HL-60 (cell line): Measurements from ENCODE around the gene EPC1.

ENCODE experiments used
- DNase-seq, 2 experiments: peaks; one replicate each; pipeline ENCODE4 v3.0.0-alpha.2; 2010 to 2020; ENCODE audit warnings: low read depth in 1 of 2, low spot score in 1 of 2
- H3K27ac ChIP-seq: fragments of 250-450 bp; sonication (Bioruptor Pico); replicated peaks from 2 replicates; pipeline ENCODE4 v1.5.1; 2020; ENCODE audit warnings: mild to moderate bottlenecking, moderate library complexity
- H3K27me3 ChIP-seq: fragments of 250-450 bp; sonication (Bioruptor Pico); 2 replicates; pipeline ENCODE4 v1.5.1; 2021; ENCODE audit warnings: mild to moderate bottlenecking, moderate library complexity; ENCODE audit not compliant: insufficient read depth, poor library complexity, severe bottlenecking
- H3K4me3 ChIP-seq: replicated peaks from 2 replicates; pipeline ENCODE4 v1.5.1; 2011; ENCODE audit warnings: mild to moderate bottlenecking, control low read depth, low read length; ENCODE audit not compliant: insufficient read depth
- GABPA ChIP-seq: IDR thresholded peaks from 2 replicates; pipeline ENCODE4 v1.6.1; 2012; ENCODE audit warnings: low read depth
- POLR2AphosphoS5 ChIP-seq: IDR thresholded peaks from 2 replicates; pipeline ENCODE4 v1.6.1; 2012; ENCODE audit warnings: low read depth
- REST ChIP-seq: IDR thresholded peaks from 2 replicates; pipeline ENCODE4 v1.6.1; 2012; ENCODE audit warnings: low read depth; ENCODE audit not compliant: insufficient replicate concordance
- SPI1 ChIP-seq: IDR thresholded peaks from 2 replicates; pipeline ENCODE4 v1.6.1; 2012; ENCODE audit warnings: low read depth, mild to moderate bottlenecking, borderline replicate concordance
- TF ChIP-seq, protein P1 (sequence below): IDR thresholded peaks from one replicate; pipeline ENCODE4 v1.5.1; 2011; ENCODE audit warnings: low read length, control low read depth, inconsistent platforms; ENCODE audit not compliant: insufficient read depth

Gene EPC1

DNA sequence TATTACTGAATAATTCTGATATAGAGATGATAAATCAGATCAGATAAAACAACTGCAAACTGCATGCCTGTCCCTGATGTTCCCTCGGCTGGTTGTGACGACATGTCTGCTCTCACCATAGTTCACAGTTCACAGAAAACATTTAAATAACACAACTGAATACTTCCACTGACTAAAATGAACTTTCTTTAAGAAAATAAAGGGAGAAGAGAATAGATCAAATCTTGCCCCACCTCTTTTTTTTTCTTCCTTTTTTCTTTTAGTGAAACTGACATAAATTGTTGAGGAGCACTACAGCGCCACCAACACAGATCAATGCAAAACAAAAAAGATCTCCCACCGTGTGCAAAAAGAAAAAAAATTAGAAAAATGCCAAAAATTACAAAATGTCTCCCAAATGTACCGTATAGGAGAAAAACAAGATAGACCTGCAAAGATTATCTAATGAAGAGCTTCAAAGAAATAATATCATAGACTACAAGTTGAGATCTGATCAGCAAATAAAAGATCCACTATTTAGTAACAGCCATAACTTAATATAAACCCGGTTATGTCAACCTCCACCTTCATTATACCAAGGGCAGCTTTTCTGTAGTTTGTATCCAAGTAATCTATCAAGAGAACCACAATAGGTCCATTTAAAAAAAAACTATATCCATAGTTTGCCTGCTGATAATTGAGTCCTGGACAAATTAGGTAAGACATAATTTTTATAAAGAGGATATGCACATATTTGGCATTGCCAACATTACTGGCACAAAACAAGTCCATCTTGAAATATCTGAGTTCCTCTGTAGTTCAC, 30.7 kb upstream of the EPC1 start:
- TF ChIP-seq SPI1 (no peak), REST (no peak), POLR2AphosphoS5 (no peak), GABPA (no peak)
- TF ChIP-seq, protein P1, sequence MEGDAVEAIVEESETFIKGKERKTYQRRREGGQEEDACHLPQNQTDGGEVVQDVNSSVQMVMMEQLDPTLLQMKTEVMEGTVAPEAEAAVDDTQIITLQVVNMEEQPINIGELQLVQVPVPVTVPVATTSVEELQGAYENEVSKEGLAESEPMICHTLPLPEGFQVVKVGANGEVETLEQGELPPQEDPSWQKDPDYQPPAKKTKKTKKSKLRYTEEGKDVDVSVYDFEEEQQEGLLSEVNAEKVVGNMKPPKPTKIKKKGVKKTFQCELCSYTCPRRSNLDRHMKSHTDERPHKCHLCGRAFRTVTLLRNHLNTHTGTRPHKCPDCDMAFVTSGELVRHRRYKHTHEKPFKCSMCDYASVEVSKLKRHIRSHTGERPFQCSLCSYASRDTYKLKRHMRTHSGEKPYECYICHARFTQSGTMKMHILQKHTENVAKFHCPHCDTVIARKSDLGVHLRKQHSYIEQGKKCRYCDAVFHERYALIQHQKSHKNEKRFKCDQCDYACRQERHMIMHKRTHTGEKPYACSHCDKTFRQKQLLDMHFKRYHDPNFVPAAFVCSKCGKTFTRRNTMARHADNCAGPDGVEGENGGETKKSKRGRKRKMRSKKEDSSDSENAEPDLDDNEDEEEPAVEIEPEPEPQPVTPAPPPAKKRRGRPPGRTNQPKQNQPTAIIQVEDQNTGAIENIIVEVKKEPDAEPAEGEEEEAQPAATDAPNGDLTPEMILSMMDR = peak; percentile 9
- H3K27me3 ChIP-seq = no peaks in the 10 kb centered on the region
- peak; percentile 28 to 36 for DNase-seq
- H3K27ac ChIP-seq = peak overlapping the region; percentile 84
- H3K4me3 ChIP-seq = peak overlapping the region; percentile 52

DNA sequence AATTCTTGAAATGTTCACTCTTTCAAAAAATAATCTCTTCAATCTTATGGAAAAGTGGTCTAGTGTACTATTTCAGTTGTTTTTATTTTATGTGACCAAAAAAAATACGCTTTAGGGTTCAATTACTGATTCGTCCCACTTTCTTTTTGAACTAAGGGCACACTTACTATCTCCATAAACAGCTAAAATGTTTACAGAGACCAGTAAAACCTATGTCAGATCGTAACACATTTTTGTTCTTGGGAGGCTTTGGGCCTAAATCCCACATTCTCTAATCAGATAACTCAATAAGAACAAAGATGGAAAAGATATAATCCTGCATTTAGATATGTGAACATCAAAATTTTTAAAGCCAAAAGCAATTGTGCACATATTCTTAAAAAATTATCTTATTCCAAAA, 29.8 kb upstream of the EPC1 start:
- TF ChIP-seq SPI1 = no peak
- TF ChIP-seq REST = no peak
- no peak for TF ChIP-seq POLR2AphosphoS5
- TF ChIP-seq, protein P1 = no peak
- TF ChIP-seq GABPA = no peak
- no peak for DNase-seq
- Histone ChIP-seq H3K27me3 (no peaks in the 10 kb centered on the region), H3K27ac (peak overlapping the region; percentile 30; the same call in 1 of the 2 replicates), H3K4me3 (peak overlapping the region; percentile 52)

- H3K27ac ChIP-seq = no peak overlapping the region
- no peak overlapping the region for H3K4me3 ChIP-seq
- H3K27me3 ChIP-seq = no peaks in the 10 kb centered on the region
- TF ChIP-seq REST (no peak), SPI1 (no peak), POLR2AphosphoS5 (no peak)
- TF ChIP-seq, protein P1 = no peak
- no peak for DNase-seq
Observed at GRCh38 chr10:32376097-32376496, 29.1 kb upstream of the EPC1 start.
